GM23338 (cell line): ENCODE results near the gene TLE3. TPM values are rescaled to one million over a fixed set of nuclear protein-coding genes. Genes with fewer than 3 reads are reported as not detected.

Experiments used
- ATAC-seq: fragments of 200-7000 bp; cut with Tn5 transposase; 3 replicates; pipeline ENCODE4 v1.9.1; 2020
- DNase-seq: peaks from one replicate; pipeline ENCODE4 v3.0.0-alpha.2; 2015; ENCODE audit warnings: low spot score
- H2AFZ ChIP-seq: fragments of 200-600 bp; sonication (generic); 2 replicates; pipeline ENCODE4 v1.8.0; 2016; ENCODE audit warnings: antibody characterized with exemption, mild to moderate bottlenecking, moderate library complexity
- H3F3A ChIP-seq: fragments of 200-600 bp; sonication (generic); replicated peaks from 2 replicates; pipeline ENCODE4 v1.8.0; 2017; ENCODE audit warnings: antibody characterized with exemption, mixed run types, low read depth
- H3K27ac ChIP-seq: fragments of 200-600 bp; sonication (generic); 2 replicates; pipeline ENCODE4 v1.6.1; 2016; ENCODE audit warnings: low read depth
- H3K27me3 ChIP-seq: fragments of 200-600 bp; sonication (generic); 2 replicates; pipeline ENCODE4 v1.8.0; 2016; ENCODE audit warnings: mild to moderate bottlenecking, mixed run types, moderate library complexity; ENCODE audit not compliant: insufficient read depth
- H3K36me3 ChIP-seq: fragments of 200-600 bp; sonication (generic); 2 replicates; pipeline ENCODE4 v1.8.0; 2016; ENCODE audit warnings: mild to moderate bottlenecking; ENCODE audit not compliant: insufficient read depth
- H3K4me1 ChIP-seq: fragments of 200-600 bp; sonication (generic); 2 replicates; pipeline ENCODE4 v1.8.0; 2016; ENCODE audit warnings: mild to moderate bottlenecking, moderate library complexity; ENCODE audit not compliant: insufficient read depth
- H3K4me2 ChIP-seq: fragments of 200-600 bp; sonication (generic); 2 replicates; pipeline ENCODE4 v1.7.1; 2017; ENCODE audit warnings: mixed run types
- H3K4me3 ChIP-seq: fragments of 200-600 bp; sonication (generic); 2 replicates; pipeline ENCODE4 v1.6.1; 2016; ENCODE audit warnings: mixed run types
- H3K79me2 ChIP-seq: fragments of 200-600 bp; sonication (generic); replicated peaks from 2 replicates; pipeline ENCODE4 v1.8.0; 2017; ENCODE audit warnings: mild to moderate bottlenecking; ENCODE audit not compliant: insufficient read depth
- H3K9me2 ChIP-seq: fragments of 200-600 bp; sonication (generic); 2 replicates; pipeline ENCODE4 v1.8.0; 2017; ENCODE audit not compliant: insufficient read depth
- H4K20me1 ChIP-seq: fragments of 200-600 bp; sonication (generic); replicated peaks from 2 replicates; pipeline ENCODE4 v1.8.0; 2017; ENCODE audit warnings: mild to moderate bottlenecking; ENCODE audit not compliant: insufficient read depth
- H3K27ac Mint-ChIP-seq: 2 replicates; pipeline ENCODE4 v1.8.0; 2020; ENCODE audit warnings: inconsistent platforms, mild to moderate bottlenecking, moderate library complexity, mixed read lengths
- H3K27me3 Mint-ChIP-seq: 3 replicates; pipeline ENCODE4 v1.8.0; 2022; ENCODE audit warnings: low read depth, mild to moderate bottlenecking, moderate library complexity, mixed read lengths, inconsistent platforms; ENCODE audit not compliant: insufficient read depth, poor library complexity
- H3K36me3 Mint-ChIP-seq: 3 replicates; pipeline ENCODE4 v1.8.0; 2021; ENCODE audit warnings: low read depth, mild to moderate bottlenecking, inconsistent platforms, moderate library complexity, mixed read lengths
- H3K4me1 Mint-ChIP-seq: 3 replicates; pipeline ENCODE4 v1.8.0; 2020; ENCODE audit warnings: mild to moderate bottlenecking, inconsistent platforms, mixed read lengths
- H3K4me3 Mint-ChIP-seq: 3 replicates; pipeline ENCODE4 v1.8.0; 2021; ENCODE audit warnings: moderate library complexity, mild to moderate bottlenecking, inconsistent platforms, mixed read lengths
- H3K9me3 Mint-ChIP-seq: 3 replicates; pipeline ENCODE4 v1.8.0; 2020; ENCODE audit warnings: moderate library complexity, mild to moderate bottlenecking, inconsistent platforms, mixed read lengths
- ETS1 ChIP-seq: IDR thresholded peaks from 2 replicates; pipeline ENCODE4 v1.6.1; 2016; ENCODE audit warnings: antibody characterized with exemption
- REST ChIP-seq: IDR thresholded peaks from one replicate; pipeline ENCODE4 v1.6.1; 2018; ENCODE audit warnings: antibody characterized with exemption; ENCODE audit not compliant: unreplicated experiment
- STAT1 ChIP-seq: IDR thresholded peaks from one replicate; pipeline ENCODE4 v1.6.1; 2016; ENCODE audit warnings: antibody characterized with exemption; ENCODE audit not compliant: unreplicated experiment
- ZNF114 ChIP-seq: fragments of 250-450 bp; sonication (Bioruptor Pico); IDR thresholded peaks from 2 replicates; pipeline ENCODE4 v1.5.0; 2020; ENCODE audit warnings: mild to moderate bottlenecking, moderate library complexity
- ZNF331 ChIP-seq: fragments of 250-450 bp; sonication (Bioruptor Pico); IDR thresholded peaks from 2 replicates; pipeline ENCODE4 v1.5.0; 2020; ENCODE audit warnings: low read depth, mild to moderate bottlenecking, moderate library complexity
- polyA plus RNA-seq: library from polyadenylated mRNA; unstranded; fragments of >200 nt; fragmentation: Nextera tagmentation; extraction: Ambion mirVana; gene quantifications from 2 replicates; pipeline ENCODE4 v1.2.1, GENCODE V29; 2016
- total RNA-seq: library from RNA; depleted of rRNA; stranded (reverse); fragments of >200 nt; shearing (Covaris generic); gene quantifications from 2 replicates; pipeline ENCODE4 v1.2.3, GENCODE V29; 2014

The TLE3 gene
- total and polyA plus RNA-seq, 2 experiments from 2014 or later = 10.4 to 79.5 TPM

- ATAC-seq = no peak
- no peak overlapping the region for H3K27ac ChIP-seq
Observed at GRCh38 chr15:70127288-70127746, 29.6 kb upstream of the TLE3 start.

GRCh38 chr15:70126362-70126761, 28.6 kb upstream of the TLE3 start:
- Histone ChIP-seq H3K27ac (no peak overlapping the region), H3K36me3 (no peaks in the 10 kb centered on the region), H3K9me2 (no peaks in the 10 kb centered on the region), H3K4me2 (no peak overlapping the region), H3K4me1 (no peaks in the 10 kb centered on the region), H2AFZ (no peak overlapping the region), H4K20me1 (no peaks in the 10 kb centered on the region), H3K4me3 (no peak overlapping the region), H3K27me3 (no peaks in the 10 kb centered on the region), H3F3A (no peaks in the 10 kb centered on the region), H3K79me2 (no peaks in the 10 kb centered on the region)
- no peak for ATAC-seq
- no peak for DNase-seq
- H3K27me3 Mint-ChIP-seq = peaks cover 9% of the 10 kb centered on the region
- no peak overlapping the region for H3K4me3 Mint-ChIP-seq
- no peaks in the 10 kb centered on the region for H3K9me3 Mint-ChIP-seq
- no peaks in the 10 kb centered on the region; the same call in 2 of the 3 replicates for H3K4me1 Mint-ChIP-seq
- no peak overlapping the region for H3K27ac Mint-ChIP-seq
- H3K36me3 Mint-ChIP-seq = no peaks in the 10 kb centered on the region
- no peak for TF ChIP-seq REST

More at GRCh38 chr15:70127288-70127746, 29.6 kb upstream of the TLE3 start:
- Histone ChIP-seq H3K9me2 (no peaks in the 10 kb centered on the region), H3K27me3 (no peaks in the 10 kb centered on the region), H3K79me2 (no peaks in the 10 kb centered on the region), H3F3A (no peaks in the 10 kb centered on the region), H2AFZ (no peak overlapping the region), H3K4me1 (no peaks in the 10 kb centered on the region), H3K36me3 (no peaks in the 10 kb centered on the region), H3K4me2 (no peak overlapping the region), H3K4me3 (no peak overlapping the region), H4K20me1 (no peaks in the 10 kb centered on the region)
- Mint-ChIP-seq H3K9me3 (no peaks in the 10 kb centered on the region), H3K27ac (no peak overlapping the region), H3K27me3 (peaks cover 7% of the 10 kb centered on the region), H3K4me1 (no peaks in the 10 kb centered on the region), H3K36me3 (no peaks in the 10 kb centered on the region), H3K4me3 (no peak overlapping the region)
- no peak for TF ChIP-seq REST
- no peak for TF ChIP-seq STAT1
- no peak for TF ChIP-seq ZNF331 (CRISPR knock-in tag)
- no peak for TF ChIP-seq ETS1
- TF ChIP-seq ZNF114 (CRISPR knock-in tag) = no peak
- no peak for DNase-seq
